NB4 (cell line): ENCODE measurements around the gene OR14A16.

ENCODE experiments used
- MAX ChIP-seq: IDR thresholded peaks from 2 replicates; pipeline ENCODE4 v1.6.1; 2011; ENCODE audit warnings: low read depth, low read length
- POLR2A ChIP-seq: IDR thresholded peaks from 2 replicates; pipeline ENCODE4 v1.6.1; 2011; ENCODE audit warnings: mild to moderate bottlenecking; ENCODE audit not compliant: insufficient read length; ENCODE audit errors: extremely low read depth
- TF ChIP-seq, protein P1 (sequence below): IDR thresholded peaks from one replicate; pipeline ENCODE4 v1.5.1; 2012; ENCODE audit warnings: low read depth, low read length

GRCh38 chr1:247862756-247863155 lies 38.8 kb upstream of the OR14A16 start:
- TF ChIP-seq, protein P1, sequence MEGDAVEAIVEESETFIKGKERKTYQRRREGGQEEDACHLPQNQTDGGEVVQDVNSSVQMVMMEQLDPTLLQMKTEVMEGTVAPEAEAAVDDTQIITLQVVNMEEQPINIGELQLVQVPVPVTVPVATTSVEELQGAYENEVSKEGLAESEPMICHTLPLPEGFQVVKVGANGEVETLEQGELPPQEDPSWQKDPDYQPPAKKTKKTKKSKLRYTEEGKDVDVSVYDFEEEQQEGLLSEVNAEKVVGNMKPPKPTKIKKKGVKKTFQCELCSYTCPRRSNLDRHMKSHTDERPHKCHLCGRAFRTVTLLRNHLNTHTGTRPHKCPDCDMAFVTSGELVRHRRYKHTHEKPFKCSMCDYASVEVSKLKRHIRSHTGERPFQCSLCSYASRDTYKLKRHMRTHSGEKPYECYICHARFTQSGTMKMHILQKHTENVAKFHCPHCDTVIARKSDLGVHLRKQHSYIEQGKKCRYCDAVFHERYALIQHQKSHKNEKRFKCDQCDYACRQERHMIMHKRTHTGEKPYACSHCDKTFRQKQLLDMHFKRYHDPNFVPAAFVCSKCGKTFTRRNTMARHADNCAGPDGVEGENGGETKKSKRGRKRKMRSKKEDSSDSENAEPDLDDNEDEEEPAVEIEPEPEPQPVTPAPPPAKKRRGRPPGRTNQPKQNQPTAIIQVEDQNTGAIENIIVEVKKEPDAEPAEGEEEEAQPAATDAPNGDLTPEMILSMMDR, result no peak
- TF ChIP-seq POLR2A, result no peak
- no peak for TF ChIP-seq MAX
